ENCODE data around the gene SPATA7.

SPATA7 gene

DNA sequence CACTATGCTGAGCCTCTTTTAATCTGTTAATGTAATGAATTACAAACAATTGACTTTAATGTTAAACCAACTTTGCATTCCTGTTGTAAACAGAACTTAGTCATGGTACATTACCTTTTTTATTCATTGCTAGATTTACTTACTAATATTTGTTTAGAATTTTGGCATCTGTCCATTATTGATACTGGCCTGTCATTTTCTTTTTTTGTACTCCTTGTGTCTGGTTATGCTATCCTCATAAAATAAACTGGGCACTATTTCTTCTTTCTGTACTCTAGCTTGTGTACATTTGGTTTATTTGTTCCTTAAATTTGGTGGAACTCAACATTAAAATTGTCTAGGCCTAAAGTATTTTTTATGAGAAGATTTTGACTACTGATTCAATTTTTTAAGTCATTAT lies 32.1 kb downstream of the SPATA7 start:
- TF ChIP-seq PPARA (CRISPR knock-in tag; IDR thresholded peaks at IDR 0.05; ENCODE audit: borderline replicate concordance) (no peak), GLIS3 (CRISPR knock-in tag; IDR thresholded peaks at IDR 0.05) (no peak), SNAI2 (CRISPR knock-in tag; IDR thresholded peaks at IDR 0.05) (no peak), ESRRG (CRISPR knock-in tag; IDR thresholded peaks at IDR 0.05) (no peak), TCF4 (CRISPR knock-in tag; IDR thresholded peaks at IDR 0.05; ENCODE audit: borderline replicate concordance) (no peak), RARB (CRISPR knock-in tag; IDR thresholded peaks at IDR 0.05) (no peak), ISL1 (CRISPR knock-in tag; IDR thresholded peaks at IDR 0.05) (no peak), ARNTL (CRISPR knock-in tag; IDR thresholded peaks at IDR 0.05; ENCODE audit: borderline replicate concordance, low read depth) (no peak), ZFP3 (CRISPR knock-in tag; IDR thresholded peaks at IDR 0.05) (no peak), ZNF8 (CRISPR knock-in tag; IDR thresholded peaks at IDR 0.05) (no peak), ZNF565 (CRISPR knock-in tag; conservative IDR thresholded peaks at IDR 0.05; ENCODE audit: low read depth) (no peak), ZC3H10 (CRISPR knock-in tag; IDR thresholded peaks at IDR 0.05) (no peak), ZFP30 (CRISPR knock-in tag; IDR thresholded peaks at IDR 0.05) (no peak), OSR1 (CRISPR knock-in tag; IDR thresholded peaks at IDR 0.05) (no peak)
- TF ChIP-seq, protein P1, sequence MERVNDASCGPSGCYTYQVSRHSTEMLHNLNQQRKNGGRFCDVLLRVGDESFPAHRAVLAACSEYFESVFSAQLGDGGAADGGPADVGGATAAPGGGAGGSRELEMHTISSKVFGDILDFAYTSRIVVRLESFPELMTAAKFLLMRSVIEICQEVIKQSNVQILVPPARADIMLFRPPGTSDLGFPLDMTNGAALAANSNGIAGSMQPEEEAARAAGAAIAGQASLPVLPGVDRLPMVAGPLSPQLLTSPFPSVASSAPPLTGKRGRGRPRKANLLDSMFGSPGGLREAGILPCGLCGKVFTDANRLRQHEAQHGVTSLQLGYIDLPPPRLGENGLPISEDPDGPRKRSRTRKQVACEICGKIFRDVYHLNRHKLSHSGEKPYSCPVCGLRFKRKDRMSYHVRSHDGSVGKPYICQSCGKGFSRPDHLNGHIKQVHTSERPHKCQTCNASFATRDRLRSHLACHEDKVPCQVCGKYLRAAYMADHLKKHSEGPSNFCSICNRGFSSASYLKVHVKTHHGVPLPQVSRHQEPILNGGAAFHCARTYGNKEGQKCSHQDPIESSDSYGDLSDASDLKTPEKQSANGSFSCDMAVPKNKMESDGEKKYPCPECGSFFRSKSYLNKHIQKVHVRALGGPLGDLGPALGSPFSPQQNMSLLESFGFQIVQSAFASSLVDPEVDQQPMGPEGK (CRISPR knock-in tag; IDR thresholded peaks at IDR 0.05; ENCODE audit: borderline replicate concordance), result no peak
- TF ChIP-seq, protein P2, sequence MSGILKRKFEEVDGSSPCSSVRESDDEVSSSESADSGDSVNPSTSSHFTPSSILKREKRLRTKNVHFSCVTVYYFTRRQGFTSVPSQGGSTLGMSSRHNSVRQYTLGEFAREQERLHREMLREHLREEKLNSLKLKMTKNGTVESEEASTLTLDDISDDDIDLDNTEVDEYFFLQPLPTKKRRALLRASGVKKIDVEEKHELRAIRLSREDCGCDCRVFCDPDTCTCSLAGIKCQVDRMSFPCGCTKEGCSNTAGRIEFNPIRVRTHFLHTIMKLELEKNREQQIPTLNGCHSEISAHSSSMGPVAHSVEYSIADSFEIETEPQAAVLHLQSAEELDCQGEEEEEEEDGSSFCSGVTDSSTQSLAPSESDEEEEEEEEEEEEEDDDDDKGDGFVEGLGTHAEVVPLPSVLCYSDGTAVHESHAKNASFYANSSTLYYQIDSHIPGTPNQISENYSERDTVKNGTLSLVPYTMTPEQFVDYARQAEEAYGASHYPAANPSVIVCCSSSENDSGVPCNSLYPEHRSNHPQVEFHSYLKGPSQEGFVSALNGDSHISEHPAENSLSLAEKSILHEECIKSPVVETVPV (CRISPR knock-in tag; IDR thresholded peaks at IDR 0.05), result no peak
- TF ChIP-seq, protein P3, sequence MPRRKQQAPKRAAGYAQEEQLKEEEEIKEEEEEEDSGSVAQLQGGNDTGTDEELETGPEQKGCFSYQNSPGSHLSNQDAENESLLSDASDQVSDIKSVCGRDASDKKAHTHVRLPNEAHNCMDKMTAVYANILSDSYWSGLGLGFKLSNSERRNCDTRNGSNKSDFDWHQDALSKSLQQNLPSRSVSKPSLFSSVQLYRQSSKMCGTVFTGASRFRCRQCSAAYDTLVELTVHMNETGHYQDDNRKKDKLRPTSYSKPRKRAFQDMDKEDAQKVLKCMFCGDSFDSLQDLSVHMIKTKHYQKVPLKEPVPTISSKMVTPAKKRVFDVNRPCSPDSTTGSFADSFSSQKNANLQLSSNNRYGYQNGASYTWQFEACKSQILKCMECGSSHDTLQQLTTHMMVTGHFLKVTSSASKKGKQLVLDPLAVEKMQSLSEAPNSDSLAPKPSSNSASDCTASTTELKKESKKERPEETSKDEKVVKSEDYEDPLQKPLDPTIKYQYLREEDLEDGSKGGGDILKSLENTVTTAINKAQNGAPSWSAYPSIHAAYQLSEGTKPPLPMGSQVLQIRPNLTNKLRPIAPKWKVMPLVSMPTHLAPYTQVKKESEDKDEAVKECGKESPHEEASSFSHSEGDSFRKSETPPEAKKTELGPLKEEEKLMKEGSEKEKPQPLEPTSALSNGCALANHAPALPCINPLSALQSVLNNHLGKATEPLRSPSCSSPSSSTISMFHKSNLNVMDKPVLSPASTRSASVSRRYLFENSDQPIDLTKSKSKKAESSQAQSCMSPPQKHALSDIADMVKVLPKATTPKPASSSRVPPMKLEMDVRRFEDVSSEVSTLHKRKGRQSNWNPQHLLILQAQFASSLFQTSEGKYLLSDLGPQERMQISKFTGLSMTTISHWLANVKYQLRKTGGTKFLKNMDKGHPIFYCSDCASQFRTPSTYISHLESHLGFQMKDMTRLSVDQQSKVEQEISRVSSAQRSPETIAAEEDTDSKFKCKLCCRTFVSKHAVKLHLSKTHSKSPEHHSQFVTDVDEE (CRISPR knock-in tag; IDR thresholded peaks at IDR 0.05), result no peak
- TF ChIP-seq, protein P4, sequence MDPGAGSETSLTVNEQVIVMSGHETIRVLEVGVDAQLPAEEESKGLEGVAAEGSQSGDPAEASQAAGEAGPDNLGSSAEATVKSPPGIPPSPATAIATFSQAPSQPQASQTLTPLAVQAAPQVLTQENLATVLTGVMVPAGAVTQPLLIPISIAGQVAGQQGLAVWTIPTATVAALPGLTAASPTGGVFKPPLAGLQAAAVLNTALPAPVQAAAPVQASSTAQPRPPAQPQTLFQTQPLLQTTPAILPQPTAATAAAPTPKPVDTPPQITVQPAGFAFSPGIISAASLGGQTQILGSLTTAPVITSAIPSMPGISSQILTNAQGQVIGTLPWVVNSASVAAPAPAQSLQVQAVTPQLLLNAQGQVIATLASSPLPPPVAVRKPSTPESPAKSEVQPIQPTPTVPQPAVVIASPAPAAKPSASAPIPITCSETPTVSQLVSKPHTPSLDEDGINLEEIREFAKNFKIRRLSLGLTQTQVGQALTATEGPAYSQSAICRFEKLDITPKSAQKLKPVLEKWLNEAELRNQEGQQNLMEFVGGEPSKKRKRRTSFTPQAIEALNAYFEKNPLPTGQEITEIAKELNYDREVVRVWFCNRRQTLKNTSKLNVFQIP (CRISPR knock-in tag; IDR thresholded peaks at IDR 0.05; ENCODE audit: borderline replicate concordance, low read depth), result no peak
- TF ChIP-seq, protein P5, sequence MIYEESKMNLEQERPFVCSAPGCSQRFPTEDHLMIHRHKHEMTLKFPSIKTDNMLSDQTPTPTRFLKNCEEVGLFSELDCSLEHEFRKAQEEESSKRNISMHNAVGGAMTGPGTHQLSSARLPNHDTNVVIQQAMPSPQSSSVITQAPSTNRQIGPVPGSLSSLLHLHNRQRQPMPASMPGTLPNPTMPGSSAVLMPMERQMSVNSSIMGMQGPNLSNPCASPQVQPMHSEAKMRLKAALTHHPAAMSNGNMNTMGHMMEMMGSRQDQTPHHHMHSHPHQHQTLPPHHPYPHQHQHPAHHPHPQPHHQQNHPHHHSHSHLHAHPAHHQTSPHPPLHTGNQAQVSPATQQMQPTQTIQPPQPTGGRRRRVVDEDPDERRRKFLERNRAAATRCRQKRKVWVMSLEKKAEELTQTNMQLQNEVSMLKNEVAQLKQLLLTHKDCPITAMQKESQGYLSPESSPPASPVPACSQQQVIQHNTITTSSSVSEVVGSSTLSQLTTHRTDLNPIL (CRISPR knock-in tag; IDR thresholded peaks at IDR 0.05; ENCODE audit: low read depth), result no peak
- ATAC-seq, result no peak

DNA sequence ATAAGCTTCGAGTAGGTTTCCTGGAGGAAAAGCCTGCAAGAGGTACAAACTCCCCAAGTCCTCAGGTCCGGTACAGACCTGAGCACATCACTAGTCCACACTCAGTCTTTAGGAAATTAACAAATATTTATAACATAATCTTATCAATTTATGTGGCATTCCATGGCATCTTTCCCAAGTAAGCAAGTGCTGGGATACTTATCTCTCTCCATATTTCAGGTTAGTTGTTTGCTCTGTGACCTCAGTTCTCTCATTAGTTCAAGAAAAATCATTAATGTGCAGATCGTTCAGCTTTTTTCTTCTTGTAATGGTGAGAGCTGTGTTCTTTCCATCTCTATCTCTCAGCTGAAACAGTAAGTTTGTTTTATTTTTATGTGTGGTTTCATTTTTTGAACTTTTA lies 34.7 kb downstream of the SPATA7 start:
- TF ChIP-seq PPARA (CRISPR knock-in tag; IDR thresholded peaks at IDR 0.05; ENCODE audit: borderline replicate concordance) (no peak), ESRRG (CRISPR knock-in tag; IDR thresholded peaks at IDR 0.05) (no peak), RARB (CRISPR knock-in tag; IDR thresholded peaks at IDR 0.05) (no peak)
- TF ChIP-seq, protein P4 (CRISPR knock-in tag; IDR thresholded peaks at IDR 0.05; ENCODE audit: borderline replicate concordance, low read depth), result no peak
- TF ChIP-seq, protein P5 (CRISPR knock-in tag; IDR thresholded peaks at IDR 0.05; ENCODE audit: low read depth), result no peak

More for the DNA sequence above, 34.7 kb downstream of the SPATA7 start:
- no peak for ATAC-seq
